Activated CD4-positive, alpha-beta T cell treated with anti-CD3 and anti-CD28 coated beads, Interleukin-2, Interleukin-6, amounts not matched to agents 100 ng/mL and 50 ng/mL, durations not matched to agents 16 hours and 8 hours (primary cell): ENCODE measurements around the gene TTC34.
"Not testable (repeated sequence)": the region's sequence is repeated elsewhere in the genome, so short reads cannot be mapped to it uniquely, and the experiment has no call there.

ENCODE experiments used
- DNase-seq: peaks from one replicate; pipeline ENCODE4 v3.0.0-alpha.2; 2020

TTC34 gene

DNA sequence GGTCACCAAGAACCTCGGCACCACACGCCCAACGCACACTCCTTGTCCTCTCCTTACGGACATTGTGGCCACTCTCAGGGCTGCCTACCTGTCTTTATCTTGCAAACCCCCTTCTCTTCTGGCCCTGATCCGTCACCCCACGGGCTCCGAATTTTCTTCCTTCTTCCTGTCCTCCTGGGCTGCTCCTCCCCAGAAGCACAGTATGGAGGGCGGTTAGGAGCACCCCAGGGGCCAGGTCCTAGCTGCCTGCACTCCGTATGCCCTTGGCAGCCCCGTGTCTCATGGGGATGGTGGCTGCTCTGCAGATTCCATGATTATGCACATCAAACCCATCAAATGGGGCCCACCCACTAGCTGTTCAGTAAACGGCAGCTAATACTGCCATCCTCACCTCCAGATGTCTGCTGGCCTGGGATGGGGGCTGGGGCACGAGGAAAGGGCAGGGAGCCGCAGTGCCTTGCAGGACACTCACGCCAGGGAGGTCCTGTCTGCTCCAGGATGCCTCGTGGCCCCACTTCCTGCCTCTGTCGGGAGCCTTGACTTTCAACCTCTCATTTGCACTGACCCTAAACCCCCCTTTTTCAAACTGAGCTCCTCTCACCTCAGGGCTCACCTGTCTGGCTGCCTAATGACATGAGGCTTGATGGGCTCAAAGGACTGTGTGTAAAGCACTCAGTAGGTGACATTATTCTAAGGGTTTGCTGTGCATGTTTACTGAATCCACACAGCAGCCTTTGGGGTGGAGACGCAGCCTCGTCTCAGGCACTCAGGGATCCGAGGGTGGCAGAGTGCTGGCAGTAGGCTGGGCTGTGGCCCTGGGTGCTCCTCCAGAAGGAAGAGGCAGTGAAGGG lies 4.4 kb downstream of the TTC34 start:
- DNase-seq = no peak

DNA sequence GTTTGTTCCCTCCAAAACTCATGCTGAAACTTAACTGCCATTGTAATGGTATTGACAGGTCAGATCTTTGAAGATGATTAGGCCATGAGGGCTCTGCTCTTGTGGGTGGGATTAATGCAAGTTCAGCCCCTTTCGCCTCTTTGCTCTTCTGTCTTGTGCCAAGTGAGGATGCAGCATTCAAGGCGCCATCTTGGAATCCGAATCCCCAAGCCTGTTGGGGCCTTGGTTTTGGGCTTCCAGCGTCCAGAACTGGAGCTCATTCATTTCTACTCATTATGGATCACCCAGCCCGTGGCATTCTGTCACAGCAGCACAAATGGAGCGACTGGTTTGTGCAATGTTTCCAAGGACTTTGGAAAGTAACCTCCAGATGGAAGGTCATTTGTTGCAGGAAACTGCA lies 5.6 kb downstream of the TTC34 start:
- no peak for DNase-seq

DNA sequence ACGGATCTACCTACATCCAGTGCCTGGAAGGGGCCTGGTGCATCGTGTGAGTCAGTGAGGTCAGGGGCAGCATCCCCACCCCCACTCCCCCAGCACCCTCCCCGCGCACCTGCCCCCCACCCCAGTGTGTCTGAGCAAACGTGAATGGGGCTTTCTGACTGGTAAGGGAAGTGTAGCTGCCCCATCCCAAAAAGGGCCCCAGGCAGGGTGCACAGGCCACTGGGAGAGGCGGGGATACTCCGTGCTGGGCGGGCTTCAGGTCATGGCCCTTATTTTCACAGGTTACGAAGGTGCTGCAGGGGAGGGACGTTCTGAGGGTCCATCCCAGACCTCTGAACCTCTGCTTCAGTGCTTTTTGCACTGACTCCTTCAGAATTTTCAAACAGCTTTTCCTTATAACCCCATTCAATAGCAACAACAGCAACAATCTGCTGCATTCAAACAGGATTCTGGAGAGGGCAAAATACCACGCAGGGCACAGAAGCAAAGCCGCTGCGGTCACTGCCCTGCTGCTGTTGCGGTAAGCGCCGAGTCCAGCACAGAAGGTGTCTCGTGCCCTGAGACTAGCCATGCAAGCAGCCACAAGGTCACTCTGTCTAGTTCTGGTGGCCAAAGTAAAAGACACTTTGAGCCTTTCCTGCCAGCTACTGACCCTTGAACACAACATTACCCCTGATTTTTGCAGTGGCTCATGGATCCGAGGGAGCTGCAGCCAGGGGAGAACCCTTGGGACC lies 10.3 kb downstream of the TTC34 start:
- no peak for DNase-seq

DNA sequence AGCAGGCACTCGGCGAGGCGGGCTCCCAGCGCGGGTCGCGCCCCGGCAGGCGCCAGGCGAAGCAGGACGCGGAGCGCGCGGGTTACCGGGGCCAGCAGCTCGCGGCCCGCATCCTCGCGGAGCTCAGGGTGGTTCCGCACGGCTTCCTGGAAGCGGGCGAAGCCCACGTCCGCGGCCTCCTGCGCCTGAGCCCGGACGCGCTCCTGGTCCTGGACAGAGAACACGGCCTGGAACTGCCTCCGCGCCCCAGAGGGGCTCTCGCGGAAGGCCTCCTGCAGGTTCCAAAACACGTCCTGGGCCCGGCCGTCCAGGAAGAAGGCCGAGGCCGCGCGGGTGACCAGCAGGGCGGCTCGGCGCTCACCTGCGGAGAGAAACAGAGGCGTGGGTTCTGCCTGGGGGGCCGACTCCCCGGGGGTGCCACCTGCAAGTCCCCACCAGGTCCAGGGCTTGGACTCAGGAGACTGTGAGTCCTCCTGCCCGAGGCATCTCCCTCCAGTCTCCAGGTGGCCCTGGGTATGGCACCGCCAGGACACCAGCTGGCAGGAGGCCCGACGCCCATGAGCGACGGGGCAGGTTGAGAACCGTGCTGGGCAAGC lies 11.4 kb downstream of the TTC34 start:
- DNase-seq = no peak

DNA sequence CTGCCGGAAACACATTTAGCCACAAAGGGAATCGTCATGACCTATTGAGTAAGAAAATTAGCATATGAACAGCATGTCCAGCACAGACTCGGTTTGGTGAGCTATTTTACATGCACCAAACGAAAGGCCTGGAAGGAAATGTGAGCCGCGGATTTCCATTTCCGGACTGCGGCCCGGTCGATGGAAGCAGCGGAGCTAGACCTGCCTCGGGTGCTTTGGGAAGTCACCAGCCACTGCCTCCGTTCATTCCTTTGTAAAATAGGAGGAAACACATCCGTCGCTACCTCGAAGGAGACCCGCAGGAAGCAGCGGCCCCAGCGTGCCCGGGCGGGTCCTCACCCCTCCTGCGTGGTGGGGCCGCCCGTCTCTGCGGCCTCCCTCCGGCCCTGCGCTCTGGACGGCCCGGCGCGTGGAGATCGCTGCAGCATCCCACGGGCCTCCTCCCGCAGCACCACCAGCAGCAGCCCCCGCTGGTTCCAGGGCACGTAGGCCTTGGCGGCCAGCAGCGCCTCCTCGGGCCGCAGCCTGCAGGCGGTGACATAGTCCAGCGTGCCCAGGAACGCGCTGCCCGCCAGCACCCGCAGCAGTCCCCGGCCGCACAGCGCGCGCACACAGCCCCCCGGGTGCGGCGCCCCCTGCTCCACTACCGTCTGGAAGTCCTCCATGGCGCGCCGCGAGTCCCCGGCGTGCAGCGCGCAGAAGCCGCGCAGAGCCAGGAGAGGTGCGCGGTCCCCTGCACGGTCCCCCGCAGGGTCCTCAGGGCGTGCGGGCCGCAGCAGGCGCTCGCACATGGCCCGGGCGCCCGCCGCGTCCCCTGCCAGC lies 12.1 kb downstream of the TTC34 start:
- DNase-seq = no peak

DNA sequence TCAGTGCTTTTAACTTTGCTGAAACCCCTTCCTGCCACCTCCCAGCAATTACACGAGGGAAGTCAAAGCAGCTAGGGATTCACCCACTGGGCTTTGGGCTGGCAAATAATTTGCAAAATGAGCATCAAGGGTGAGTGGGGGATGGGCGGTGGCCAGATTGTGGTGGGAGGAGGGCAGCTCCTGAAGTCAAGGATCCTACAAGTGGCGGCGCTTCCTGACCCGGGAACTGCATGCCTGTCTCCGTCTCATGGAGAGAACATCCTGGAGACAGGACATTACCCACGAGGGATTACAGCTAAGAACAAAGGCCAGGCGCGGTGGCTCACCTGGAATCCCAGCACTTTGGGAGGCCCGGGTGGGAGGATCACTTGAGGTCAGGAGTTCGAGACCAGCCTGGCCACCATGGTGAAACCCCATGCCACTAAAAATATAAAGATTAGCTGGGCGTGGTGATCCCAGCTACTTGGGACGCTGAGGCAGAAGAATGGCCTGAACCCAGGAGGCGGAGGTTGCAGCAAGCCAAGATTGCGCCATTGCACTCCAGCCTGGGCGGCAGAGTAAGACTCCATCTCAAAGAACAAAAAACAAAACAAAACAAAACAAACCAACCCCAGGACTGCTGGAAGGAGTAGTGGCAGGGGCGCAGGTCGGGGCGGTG lies 12.9 kb downstream of the TTC34 start:
- no peak for DNase-seq

DNA sequence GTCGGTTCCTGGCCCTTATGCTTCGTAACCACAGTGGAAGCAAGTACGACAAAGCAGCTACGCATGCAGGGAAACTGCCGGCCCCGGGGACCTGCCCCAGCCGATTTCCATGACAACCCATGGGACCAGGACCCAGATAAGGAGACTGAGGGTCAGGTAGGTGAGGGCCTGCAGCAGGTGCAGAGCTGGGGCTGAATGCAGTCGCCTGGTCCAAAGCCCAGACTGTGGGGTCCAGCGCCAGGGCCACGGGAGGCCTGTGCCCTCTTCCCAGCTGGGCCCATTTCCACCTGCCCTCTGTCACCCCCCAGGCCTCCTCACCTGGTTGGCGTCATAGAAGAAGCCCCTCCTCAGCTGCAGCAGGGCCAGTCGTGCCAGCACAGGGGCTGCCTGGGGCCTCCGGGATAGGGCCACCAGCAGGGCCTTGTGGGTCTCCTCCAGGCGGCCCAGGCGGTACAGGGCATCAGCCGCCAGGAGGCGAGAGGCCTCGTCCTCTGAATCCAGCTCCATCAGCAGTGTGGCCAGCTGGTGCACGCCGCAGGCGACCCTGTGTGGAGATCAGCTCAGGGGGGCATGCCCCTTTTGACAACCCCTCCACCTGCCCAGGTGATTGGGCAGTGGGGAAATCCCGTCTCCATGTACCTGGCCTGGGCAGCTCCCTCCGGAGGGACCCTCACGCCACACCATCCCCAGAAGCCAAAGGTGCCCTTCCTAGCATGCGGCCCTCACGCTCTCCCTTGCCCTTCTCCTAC lies 14.2 kb downstream of the TTC34 start:
- DNase-seq = no peak

DNA sequence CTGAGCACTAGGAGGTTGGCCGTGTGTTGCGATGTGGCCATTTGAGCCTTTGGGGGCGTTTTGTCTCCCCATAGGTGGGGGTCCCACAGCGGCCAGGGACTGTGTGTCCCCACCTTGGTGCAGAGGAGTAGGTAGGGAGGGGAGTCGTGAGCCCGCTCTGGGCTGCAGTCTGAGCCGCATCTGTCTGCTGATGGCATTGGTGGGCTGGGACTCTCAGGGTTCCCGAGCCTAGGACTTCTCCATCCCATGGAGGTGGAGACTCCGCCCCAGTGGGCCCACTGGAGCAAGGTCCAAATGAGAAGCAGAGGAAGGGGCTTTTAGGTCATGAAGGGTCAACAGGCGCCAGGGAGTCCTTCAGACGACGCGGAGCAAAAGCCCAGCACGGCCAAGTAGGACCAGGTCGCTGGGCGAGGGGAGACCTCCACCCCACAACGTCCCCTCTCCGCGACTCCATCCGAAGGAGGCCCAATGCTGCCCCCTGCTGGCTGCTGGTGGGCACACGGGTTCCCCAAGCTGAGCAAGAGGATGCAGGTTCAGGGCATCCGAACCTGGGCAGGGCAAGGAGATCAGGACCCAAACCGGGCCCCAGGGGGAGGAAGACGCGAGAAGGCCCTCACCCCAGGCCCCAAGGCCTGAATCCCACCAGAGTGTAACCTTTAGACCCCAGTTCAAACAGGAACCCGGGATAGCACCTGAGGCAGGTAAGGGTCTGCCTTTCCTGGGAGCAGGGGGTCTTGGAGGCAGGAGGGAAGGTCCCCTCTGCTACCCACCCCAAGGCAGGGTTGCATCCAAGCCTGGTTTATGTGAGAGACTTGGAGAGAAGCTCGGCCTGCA lies 14.9 kb downstream of the TTC34 start:
- DNase-seq = peak; percentile 75

DNA sequence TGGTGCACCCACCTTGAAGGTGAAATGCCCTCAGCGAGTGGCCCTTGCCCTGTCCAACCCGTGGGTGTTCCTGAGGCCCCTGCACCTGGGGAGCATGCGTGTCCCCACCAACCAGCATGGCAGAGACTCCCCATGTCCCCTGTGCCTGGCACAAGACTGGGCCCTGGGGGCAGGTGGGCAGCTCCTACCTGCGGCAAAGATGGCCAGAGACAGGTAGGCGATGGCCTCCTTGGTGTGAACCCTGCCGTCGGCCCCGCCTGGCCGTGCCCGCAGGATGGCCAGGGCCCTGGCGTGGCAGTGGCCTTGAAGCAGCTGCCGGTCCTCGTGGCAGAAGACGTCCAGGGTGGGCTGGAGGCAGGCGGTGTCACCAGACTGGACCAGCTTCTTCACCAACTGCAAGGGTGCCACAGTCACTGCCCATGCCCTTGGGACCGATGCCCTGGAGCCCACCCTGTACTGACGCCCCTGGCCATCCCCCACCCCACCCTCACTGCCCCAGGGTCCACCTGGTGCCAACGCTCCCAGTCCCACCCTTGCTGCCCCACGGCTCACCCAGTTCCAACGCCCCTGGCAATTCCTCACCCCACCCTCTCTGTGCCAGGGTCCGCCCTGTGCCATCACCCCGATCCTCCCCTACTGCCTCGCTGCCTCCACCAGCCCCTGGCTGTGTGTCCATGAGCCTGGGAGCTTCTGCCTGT lies 15.7 kb downstream of the TTC34 start:
- DNase-seq = no peak

DNA sequence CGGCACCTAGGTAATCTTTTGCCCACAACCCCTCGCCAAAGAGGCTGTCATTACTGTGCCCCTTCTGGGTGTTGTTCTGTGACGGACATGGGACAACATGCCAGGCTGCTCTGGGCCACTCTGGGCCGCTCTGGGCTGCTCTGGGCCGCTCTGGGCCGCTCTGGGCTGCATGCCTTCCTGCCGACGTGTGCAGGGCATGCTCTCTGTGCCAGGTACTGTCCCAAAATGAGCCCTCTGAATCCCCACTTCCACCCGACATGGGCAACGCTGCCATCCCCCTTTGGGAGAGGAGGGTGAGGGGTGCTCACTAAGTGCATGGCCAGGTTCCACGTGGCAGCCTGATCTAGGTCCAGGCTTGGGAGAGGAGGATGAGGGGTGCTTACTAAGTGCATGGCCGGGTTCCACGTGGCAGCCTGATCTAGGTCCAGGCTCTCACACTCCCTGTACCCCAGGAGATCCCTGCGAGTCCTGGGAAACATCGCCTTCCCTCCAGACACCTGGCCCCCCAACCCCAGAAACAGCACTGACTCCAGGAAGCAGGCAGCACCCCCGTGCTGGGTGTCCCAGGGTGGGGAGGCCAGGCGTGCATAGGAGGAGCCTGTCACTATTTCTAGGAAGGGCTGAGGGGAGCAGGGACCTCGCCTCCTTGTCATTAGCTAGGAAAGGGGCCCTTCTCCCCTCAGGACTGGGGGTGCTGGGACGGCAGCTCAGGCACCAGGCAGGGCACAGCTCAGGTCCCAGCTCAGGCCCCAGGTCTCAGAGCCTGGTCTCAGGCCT lies 16.5 kb downstream of the TTC34 start:
- no peak for DNase-seq

DNA sequence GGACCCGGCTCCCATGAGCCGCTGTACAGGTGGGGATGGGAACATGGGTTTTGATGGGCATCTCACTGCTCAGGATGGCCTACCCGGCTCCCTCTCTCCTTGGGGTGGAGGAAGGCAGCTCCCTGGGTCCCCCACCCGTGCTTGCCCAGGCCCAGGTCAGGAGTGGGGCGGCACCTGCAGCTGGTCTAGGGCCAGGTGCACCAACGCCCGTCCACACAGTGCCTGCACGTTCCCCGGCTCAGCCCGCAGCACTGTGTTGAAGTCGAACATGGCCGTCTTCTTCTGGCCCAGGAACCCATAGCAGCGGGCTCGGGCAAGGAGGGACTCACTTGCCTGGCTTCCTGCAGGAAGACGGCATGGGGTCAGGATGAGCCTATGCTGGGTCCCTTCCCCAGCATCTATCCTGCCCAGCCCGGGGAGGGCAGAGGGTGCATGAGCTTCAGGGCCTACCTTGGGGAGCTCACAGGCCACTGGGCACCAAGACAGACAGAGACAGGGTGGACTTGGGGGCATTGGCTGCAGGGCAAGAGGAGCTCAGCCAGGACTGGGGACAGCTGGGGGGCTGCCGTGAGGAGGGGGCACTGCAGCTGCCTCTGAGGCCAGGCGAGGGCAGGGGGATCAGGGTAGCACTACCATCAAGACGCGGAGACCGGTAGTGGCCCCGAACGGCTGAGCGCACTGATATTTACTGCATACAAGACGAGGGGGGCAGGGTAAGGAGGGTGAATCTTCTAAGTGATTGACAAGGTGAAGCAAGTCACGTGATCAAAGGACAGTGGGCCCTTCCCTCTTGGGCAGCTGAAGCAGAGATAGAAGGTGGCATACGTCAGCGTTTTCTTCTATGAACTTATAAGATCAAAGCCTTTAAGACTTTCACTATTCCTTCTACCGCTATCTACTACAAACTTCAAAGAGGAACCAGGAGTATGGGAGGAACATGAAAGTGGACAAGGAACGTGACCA lies 17.8 kb downstream of the TTC34 start:
- DNase-seq = no peak

DNA sequence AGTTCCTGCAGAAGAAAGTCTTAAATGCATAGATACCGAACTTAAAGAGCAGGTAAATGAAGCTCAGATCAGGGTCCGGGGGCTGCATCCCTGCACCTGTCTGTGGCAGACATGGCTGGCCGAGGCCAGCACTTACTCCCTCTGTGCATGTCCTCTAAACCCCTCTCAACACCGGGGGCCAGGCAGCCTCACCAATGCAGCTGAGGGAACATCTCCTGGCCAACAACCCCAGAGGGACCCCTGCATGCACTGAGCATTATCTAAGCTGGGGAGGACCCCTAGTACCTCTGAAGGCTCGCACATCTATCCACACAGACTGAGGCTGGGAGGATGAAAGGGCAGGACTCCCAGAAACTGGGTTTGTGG lies 18.4 kb downstream of the TTC34 start:
- no peak for DNase-seq

DNA sequence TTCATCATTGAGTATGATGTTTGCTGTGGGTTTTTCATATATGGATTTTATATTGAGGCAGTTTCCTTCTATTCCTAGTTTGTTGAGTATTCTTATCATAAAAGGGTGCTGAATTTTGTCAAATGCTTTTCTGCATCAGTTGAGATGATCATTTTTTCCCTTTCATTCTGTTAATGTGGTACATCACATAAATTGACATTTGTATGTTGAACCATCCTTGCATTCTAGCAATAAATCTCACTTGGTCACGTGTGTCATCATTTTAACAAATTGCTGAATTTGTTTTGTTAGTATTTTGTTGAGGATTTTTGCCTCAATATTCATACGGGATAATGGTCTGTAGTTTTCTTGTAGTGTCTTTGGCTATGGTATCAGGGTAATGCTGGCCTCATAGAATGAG lies 19.9 kb downstream of the TTC34 start:
- DNase-seq = no peak

DNA sequence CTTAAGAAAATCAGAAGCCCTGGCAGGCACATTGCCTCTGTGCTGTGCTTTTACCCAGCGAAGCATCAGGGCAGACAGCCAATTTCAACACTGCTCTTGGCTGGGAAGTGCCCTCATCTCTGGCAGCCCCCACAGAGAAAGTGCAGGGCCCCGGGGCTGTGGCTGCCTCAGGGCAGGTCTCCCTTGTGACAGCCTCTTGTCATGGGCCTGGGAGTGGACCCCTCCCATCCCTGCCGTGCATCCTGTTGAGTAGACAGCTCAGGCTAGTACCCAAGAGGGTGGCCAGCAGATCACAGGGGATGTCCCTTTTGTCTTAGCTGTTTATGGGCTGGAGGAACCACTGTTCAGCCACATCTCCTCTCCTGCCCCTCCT lies 23.3 kb downstream of the TTC34 start:
- no peak for DNase-seq

DNA sequence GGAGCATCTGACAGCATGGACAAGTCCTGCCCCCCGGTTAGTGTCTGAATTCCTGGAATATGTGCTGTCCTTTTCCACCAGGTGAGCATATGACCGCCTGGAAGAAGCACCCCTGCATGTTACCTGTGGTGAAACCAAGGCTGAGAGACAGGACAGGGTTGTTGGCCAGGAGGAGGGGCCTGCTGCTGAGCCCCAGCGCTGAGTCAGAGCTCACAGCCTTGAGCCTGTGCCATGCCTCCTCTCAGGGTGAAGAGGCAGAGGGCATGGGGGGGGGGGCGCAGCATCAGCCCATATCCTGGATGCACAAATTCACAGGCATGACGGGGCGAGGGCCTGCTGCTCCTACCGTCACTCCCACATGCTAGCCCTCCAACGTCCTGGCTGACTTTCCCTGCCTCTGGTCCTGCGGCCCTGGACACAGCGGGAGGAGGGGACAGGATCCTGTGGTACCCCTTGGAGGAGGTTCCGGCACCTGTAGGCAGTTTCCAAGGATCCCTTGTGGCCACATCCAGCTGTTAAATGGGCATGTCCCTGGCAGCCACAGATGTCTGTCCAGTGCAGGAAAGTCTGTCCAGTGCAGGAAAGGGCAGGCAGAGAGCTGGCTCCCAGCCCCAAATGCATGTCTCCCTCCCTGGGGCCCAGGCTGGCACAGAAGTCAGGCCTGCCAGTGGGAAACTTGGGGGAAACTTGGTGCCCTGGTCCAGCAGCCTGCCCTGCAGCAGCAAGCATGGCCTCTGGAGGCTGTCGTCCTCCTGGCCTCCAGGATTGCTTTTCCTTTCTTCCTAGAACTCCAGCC lies 23.9 kb downstream of the TTC34 start:
- no peak for DNase-seq

DNA sequence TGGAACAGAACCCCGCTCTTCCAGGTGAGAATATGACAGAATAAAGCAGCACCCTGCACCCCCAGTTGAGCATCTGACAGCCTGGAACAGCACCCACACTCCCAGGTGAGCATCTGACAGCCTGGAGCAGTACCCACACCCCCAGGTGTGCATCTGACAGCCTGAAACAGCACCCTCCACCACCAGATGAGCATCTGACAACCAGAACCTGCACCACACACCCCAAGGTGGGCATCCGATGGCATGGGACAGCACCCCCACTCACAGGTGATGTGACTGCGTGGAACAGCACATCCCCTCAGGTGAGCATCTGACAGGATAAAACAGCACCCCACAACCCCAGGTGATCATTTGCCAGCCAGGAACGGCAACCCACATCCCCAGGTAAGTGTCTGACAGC lies 26.2 kb downstream of the TTC34 start:
- DNase-seq = not testable (repeated sequence)

DNA sequence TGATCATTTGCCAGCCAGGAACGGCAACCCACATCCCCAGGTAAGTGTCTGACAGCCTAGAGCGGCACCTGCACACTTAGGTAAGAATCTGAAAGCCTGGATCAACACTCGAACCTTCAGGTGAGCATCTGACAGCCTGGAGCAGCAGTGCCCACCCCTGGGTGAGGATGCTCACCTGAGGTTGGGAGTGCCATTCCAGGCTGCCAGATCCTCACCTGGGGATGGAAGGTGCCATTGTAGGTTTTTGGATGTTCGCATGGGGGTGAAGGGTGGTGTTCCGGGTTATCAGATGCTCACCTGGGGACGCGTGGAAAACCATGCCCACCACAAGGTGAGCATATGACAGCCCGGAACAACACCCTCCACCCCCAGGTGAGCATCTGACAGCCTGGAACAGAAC lies 33.4 kb downstream of the TTC34 start:
- DNase-seq = not testable (repeated sequence)
